ENCODE results near the gene MAGEA9. TPM values are rescaled to one million over a fixed set of nuclear protein-coding genes. Genes with fewer than 3 reads are reported as not detected.
"Not testable (repeated sequence)": the region's sequence is repeated elsewhere in the genome, so short reads cannot be mapped to it uniquely, and the experiment has no call there.

MAGEA9 gene, protein sequence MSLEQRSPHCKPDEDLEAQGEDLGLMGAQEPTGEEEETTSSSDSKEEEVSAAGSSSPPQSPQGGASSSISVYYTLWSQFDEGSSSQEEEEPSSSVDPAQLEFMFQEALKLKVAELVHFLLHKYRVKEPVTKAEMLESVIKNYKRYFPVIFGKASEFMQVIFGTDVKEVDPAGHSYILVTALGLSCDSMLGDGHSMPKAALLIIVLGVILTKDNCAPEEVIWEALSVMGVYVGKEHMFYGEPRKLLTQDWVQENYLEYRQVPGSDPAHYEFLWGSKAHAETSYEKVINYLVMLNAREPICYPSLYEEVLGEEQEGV
- total RNA-seq (not detected), polyA plus RNA-seq (ENCODE audit: insufficient read length in 2 of 2) (not detected)
- long read RNA-seq, donor 1 = 0 reads
- long read RNA-seq, donor 2 = 0 reads
- long read RNA-seq, donor 3 = 0 reads
- long read RNA-seq, donor 4 = 0 reads

GRCh38 chrX:149781727-149782126 lies at the start of gene MAGEA9:
Gene MAGEA9 (plus strand): TSS chrX:149781930. CDS start chrX:149786211, 4,281 bp downstream.
- WGBS (ENCODE audit: insufficient coverage) = no CpG with 5 or more reads among the region's 14 CpGs
- not testable (repeated sequence) for H3K36me3 ChIP-seq (ENCODE audit: control insufficient read depth, insufficient read depth, low read length); H3K4me3 ChIP-seq (ENCODE audit: low read depth, low read length); H3K4me1 ChIP-seq (ENCODE audit: control insufficient read depth, insufficient read depth, low read length); H3K9me3 ChIP-seq (ENCODE audit: control insufficient read depth, insufficient read depth, low read length); DNase-seq (ENCODE audit: low read depth in 4 of 6, low spot score in 6 of 6); H3K27me3 ChIP-seq (ENCODE audit: control insufficient read depth, insufficient read depth, low read length); H3K27ac ChIP-seq (ENCODE audit: low read depth, low read length)

DNA sequence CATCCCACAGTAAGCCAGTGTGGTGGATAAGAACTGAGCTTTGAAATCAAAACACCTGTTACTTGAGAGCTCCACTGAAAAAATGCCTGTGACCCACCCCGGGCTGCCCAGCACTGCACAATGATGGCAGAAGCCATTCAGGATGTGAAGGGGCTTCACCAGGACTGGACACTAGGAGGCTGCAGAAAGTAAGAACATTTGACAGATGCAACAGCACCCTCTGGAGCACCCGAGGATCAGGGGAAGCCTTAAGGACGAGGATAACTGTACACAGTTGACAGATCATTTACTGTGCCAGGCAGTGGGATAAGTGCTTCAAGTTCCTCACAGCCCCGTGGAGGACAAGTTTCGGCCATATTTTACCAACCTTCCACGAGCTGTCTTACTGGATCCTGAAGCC lies 39.5 kb upstream of the MAGEA9 start:
- no CpG with 5 or more reads among the region's 6 CpGs for WGBS (ENCODE audit: insufficient coverage)
- H3K4me3 ChIP-seq (ENCODE audit: low read depth, low read length); H3K27me3 ChIP-seq (ENCODE audit: control insufficient read depth, insufficient read depth, low read length); H3K27ac ChIP-seq (ENCODE audit: low read depth, low read length); H3K9me3 ChIP-seq (ENCODE audit: control insufficient read depth, insufficient read depth, low read length); H3K36me3 ChIP-seq (ENCODE audit: control insufficient read depth, insufficient read depth, low read length); DNase-seq (ENCODE audit: low read depth in 4 of 6, low spot score in 6 of 6); H3K4me1 ChIP-seq (ENCODE audit: control insufficient read depth, insufficient read depth, low read length): not testable (repeated sequence)

DNA sequence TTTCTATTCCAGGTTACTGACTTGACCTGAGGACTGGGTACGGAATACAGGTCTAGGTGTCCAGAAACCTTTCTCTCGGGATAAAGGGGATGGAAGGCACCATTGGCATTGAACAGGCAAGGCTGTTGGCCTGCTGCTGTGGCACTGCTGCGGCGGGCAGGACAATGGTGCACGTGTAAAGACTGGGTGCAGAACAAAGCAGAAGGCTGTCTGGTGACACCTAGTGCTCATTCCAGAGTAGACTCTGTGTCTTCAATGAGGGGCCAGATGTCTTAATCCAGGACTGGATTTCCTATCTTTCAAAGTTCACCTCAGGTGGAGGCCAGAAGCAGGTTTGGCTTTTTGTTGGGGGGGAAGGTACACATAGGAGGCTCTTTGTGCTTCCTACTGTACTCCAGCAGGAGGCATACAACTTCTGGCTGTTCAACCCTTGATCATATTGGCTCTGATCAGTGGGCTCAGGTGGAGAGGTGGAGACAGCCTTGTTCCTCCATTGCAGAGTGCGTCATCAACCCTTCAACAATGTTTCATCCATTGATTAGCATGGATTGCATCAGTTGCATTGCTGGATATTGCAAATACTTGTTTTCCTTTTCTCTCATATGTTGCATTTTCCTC lies 35.2 kb upstream of the MAGEA9 start:
- not testable (repeated sequence) for H3K9me3 ChIP-seq (ENCODE audit: control insufficient read depth, insufficient read depth, low read length); H3K4me1 ChIP-seq (ENCODE audit: control insufficient read depth, insufficient read depth, low read length); H3K4me3 ChIP-seq (ENCODE audit: low read depth, low read length); H3K27ac ChIP-seq (ENCODE audit: low read depth, low read length); H3K36me3 ChIP-seq (ENCODE audit: control insufficient read depth, insufficient read depth, low read length); H3K27me3 ChIP-seq (ENCODE audit: control insufficient read depth, insufficient read depth, low read length); DNase-seq (ENCODE audit: low read depth in 4 of 6, low spot score in 6 of 6)
- WGBS (ENCODE audit: insufficient coverage) = no CpG with 5 or more reads among the region's 6 CpGs

GRCh38 chrX:149757206-149758067 lies 24.3 kb upstream of the MAGEA9 start:
- Histone ChIP-seq H3K27me3 (ENCODE audit: control insufficient read depth, insufficient read depth, low read length) (no peaks in the 10 kb centered on the region), H3K9me3 (ENCODE audit: control insufficient read depth, insufficient read depth, low read length) (no peaks in the 10 kb centered on the region), H3K36me3 (ENCODE audit: control insufficient read depth, insufficient read depth, low read length) (no peaks in the 10 kb centered on the region), H3K4me3 (ENCODE audit: low read depth, low read length) (no peak overlapping the region), H3K4me1 (ENCODE audit: control insufficient read depth, insufficient read depth, low read length) (no peaks in the 10 kb centered on the region), H3K27ac (ENCODE audit: low read depth, low read length) (no peak overlapping the region)
- 69% methylated on average over 3 of the region's 8 CpGs for WGBS (ENCODE audit: insufficient coverage)
- no peak for DNase-seq (ENCODE audit: low read depth in 4 of 6, low spot score in 6 of 6)

DNA sequence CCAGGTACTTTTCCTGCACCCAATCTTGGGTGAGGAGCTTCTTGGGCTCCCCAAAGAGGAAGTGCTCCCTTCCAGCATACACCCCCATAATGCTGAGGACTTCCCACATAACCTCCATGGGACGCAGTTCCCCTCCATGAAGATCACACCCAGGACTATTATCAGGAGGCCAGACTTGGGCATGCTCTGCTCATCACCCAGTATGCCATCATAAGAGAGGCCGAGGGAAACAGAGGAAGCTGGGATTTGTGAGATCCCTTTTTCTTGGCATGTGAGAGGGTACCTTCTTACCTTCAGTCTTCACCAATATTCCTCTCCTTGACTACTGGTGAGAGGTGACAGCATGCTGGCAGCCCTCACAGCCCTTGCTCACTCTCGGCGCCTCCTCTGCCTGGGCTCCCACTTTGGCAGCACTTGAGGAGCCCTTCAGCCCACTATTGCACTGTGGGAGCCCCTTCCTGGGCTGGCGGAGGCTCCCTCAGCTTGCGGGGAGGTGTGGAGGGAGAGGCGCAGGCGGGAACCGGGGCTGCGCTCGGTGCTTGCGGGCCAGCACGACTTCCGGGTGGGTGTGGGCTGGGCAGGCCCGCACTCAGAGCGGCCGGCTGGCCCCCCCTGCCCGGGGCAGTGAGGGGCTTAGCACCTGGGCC lies 23.5 kb upstream of the MAGEA9 start:
- no peaks in the 10 kb centered on the region for H3K4me1 ChIP-seq (ENCODE audit: control insufficient read depth, insufficient read depth, low read length)
- no peak overlapping the region for H3K4me3 ChIP-seq (ENCODE audit: low read depth, low read length)
- no peak overlapping the region for H3K27ac ChIP-seq (ENCODE audit: low read depth, low read length)
- no peaks in the 10 kb centered on the region for H3K27me3 ChIP-seq (ENCODE audit: control insufficient read depth, insufficient read depth, low read length)
- DNase-seq (ENCODE audit: low read depth in 4 of 6, low spot score in 6 of 6) = no peak
- no peaks in the 10 kb centered on the region for H3K36me3 ChIP-seq (ENCODE audit: control insufficient read depth, insufficient read depth, low read length)
- H3K9me3 ChIP-seq (ENCODE audit: control insufficient read depth, insufficient read depth, low read length) = no peaks in the 10 kb centered on the region
- 87% methylated on average over 16 of the region's 18 CpGs for WGBS (ENCODE audit: insufficient coverage)

DNA sequence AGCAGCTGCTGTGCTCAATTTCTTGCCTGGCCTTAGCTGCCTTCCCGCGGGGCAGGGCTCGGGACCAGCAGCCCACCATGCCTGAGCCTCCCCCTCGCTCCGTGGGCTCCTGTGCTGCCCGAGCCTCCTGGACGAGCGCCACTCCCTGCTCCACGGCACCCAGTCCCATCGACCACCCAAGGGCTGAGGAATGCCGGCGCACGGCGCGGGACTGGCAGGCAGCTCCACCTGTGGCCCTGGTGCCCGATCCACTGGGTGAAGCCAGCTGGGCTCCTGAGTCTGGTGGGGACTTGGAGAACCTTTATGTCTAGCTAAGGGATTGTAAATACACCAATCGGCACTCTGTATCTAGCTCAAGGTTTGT lies 23.0 kb upstream of the MAGEA9 start:
- H3K4me1 ChIP-seq (ENCODE audit: control insufficient read depth, insufficient read depth, low read length); H3K27me3 ChIP-seq (ENCODE audit: control insufficient read depth, insufficient read depth, low read length); H3K36me3 ChIP-seq (ENCODE audit: control insufficient read depth, insufficient read depth, low read length); H3K27ac ChIP-seq (ENCODE audit: low read depth, low read length); H3K9me3 ChIP-seq (ENCODE audit: control insufficient read depth, insufficient read depth, low read length); H3K4me3 ChIP-seq (ENCODE audit: low read depth, low read length); DNase-seq (ENCODE audit: low read depth in 4 of 6, low spot score in 6 of 6): not testable (repeated sequence)
- WGBS (ENCODE audit: insufficient coverage) = 95% methylated on average over 8 of the region's 17 CpGs

- no peak overlapping the region for H3K4me3 ChIP-seq (ENCODE audit: low read depth, low read length)
- whole genome bisulfite sequencing (ENCODE audit: insufficient coverage) = 75% methylated on average over 7 of the region's 7 CpGs
- H3K36me3 ChIP-seq (ENCODE audit: control insufficient read depth, insufficient read depth, low read length) = no peaks in the 10 kb centered on the region
- no peaks in the 10 kb centered on the region for H3K27me3 ChIP-seq (ENCODE audit: control insufficient read depth, insufficient read depth, low read length)
- no peaks in the 10 kb centered on the region for H3K4me1 ChIP-seq (ENCODE audit: control insufficient read depth, insufficient read depth, low read length)
- H3K9me3 ChIP-seq (ENCODE audit: control insufficient read depth, insufficient read depth, low read length) = no peaks in the 10 kb centered on the region
- DNase-seq (ENCODE audit: low read depth in 4 of 6, low spot score in 6 of 6) = no peak
- H3K27ac ChIP-seq (ENCODE audit: low read depth, low read length) = no peak overlapping the region
Observed at GRCh38 chrX:149759824-149760223, 21.9 kb upstream of the MAGEA9 start.

DNA sequence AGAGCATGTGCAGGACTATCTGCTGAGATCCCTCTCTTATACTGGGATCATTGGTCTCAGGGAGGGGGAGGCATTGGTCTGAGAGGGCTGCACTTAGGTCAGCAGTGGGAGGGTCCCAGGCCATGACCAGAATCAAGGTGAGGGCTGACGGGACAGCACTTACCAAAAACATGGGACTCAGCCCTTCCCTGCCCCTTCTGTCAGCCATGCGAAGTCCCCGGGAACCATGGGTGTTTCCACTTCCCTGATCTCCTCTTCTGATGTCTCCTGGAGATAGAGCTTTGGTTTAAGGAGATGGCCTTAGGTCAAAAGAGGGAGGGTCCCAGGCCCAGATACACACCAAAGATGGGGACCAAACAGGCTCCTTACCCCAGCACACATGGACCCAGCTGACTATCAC lies 20.8 kb upstream of the MAGEA9 start:
- no peaks in the 10 kb centered on the region for H3K4me1 ChIP-seq (ENCODE audit: control insufficient read depth, insufficient read depth, low read length)
- H3K36me3 ChIP-seq (ENCODE audit: control insufficient read depth, insufficient read depth, low read length) = no peaks in the 10 kb centered on the region
- no peak overlapping the region for H3K27ac ChIP-seq (ENCODE audit: low read depth, low read length)
- DNase-seq (ENCODE audit: low read depth in 4 of 6, low spot score in 6 of 6) = no peak
- no peaks in the 10 kb centered on the region for H3K9me3 ChIP-seq (ENCODE audit: control insufficient read depth, insufficient read depth, low read length)
- H3K27me3 ChIP-seq (ENCODE audit: control insufficient read depth, insufficient read depth, low read length) = no peaks in the 10 kb centered on the region
- no peak overlapping the region for H3K4me3 ChIP-seq (ENCODE audit: low read depth, low read length)
- WGBS (ENCODE audit: insufficient coverage) = 93% methylated on average over 2 of the region's 3 CpGs

DNA sequence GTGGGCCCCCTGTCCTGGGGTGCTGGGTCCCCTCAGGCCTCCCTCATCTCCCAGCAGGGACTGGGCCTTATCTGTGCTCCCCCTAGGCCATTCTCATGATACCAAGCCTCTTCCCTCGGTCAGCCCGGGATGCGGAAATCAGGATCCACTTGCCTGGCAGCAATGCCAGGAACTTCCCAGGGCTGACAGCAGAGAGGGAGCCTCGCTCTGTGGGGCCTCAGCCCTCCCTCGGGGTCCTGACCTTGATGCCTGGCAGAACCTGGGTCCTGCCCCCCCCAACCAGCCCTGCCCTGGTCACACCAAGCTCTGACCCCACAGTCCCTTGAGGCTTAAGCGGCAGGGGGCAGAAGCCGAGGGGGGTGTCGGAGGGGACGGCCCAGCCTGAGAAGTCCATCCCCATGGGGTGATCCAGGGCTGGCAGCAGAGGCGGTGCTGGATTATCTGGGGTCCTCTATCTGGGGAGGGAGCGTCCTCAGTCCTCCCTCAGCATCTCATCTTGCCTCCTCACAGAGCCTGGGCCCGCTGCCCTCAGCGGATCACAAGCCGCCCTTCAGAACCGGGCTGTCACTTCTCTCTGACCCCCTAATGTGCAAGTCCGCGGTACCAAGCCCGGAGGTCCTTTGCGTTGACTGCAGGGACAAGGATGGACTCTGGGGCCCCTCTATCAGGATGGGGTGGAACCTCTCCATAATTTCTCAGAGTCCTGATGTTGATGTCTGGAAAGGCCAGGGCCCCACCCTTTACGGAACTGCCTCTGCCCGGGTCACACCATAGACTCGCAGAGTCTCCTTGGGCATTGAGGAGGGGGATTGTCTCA lies 19.7 kb upstream of the MAGEA9 start:
- not testable (repeated sequence) for H3K9me3 ChIP-seq (ENCODE audit: control insufficient read depth, insufficient read depth, low read length); H3K36me3 ChIP-seq (ENCODE audit: control insufficient read depth, insufficient read depth, low read length); H3K4me3 ChIP-seq (ENCODE audit: low read depth, low read length); H3K27me3 ChIP-seq (ENCODE audit: control insufficient read depth, insufficient read depth, low read length); H3K4me1 ChIP-seq (ENCODE audit: control insufficient read depth, insufficient read depth, low read length); DNase-seq (ENCODE audit: low read depth in 4 of 6, low spot score in 6 of 6); H3K27ac ChIP-seq (ENCODE audit: low read depth, low read length)
- WGBS (ENCODE audit: insufficient coverage) = 76% methylated on average over 11 of the region's 22 CpGs

All from spinal cord (tissue), 10 donors.